SJSA1 (cell line): ENCODE measurements around the gene USP35. TPM values are rescaled to one million over a fixed set of nuclear protein-coding genes. Genes with fewer than 3 reads are reported as not detected.

Experiments
- DNase-seq, 2 experiments: peaks; one replicate each; pipeline ENCODE4 v3.0.0-alpha.2; 2015 to 2020; ENCODE audit warnings: low spot score in 2 of 2, low read depth in 1 of 2
- H3K27ac ChIP-seq: fragments of 250-450 bp; sonication (Bioruptor Pico); 2 replicates; pipeline ENCODE4 v1.5.1; 2020; ENCODE audit warnings: mild to moderate bottlenecking, moderate library complexity
- H3K27me3 ChIP-seq: fragments of 250-450 bp; sonication (Bioruptor Pico); replicated peaks from 2 replicates; pipeline ENCODE4 v1.5.1; 2020; ENCODE audit warnings: mild to moderate bottlenecking, moderate library complexity
- H3K36me3 ChIP-seq: fragments of 250-450 bp; sonication (Bioruptor Pico); 2 replicates; pipeline ENCODE4 v1.5.1; 2020; ENCODE audit warnings: mild to moderate bottlenecking
- H3K4me1 ChIP-seq: fragments of 250-450 bp; sonication (Bioruptor Pico); replicated peaks from 2 replicates; pipeline ENCODE4 v1.6.1; 2021; ENCODE audit warnings: mild to moderate bottlenecking
- H3K4me3 ChIP-seq: fragments of 250-450 bp; sonication (Bioruptor Pico); 2 replicates; pipeline ENCODE4 v1.5.1; 2020; ENCODE audit warnings: mild to moderate bottlenecking
- H3K9me3 ChIP-seq: fragments of 250-450 bp; sonication (Bioruptor Pico); replicated peaks from 2 replicates; pipeline ENCODE4 v1.5.1; 2020; ENCODE audit warnings: mild to moderate bottlenecking
- total RNA-seq: library from RNA; depleted of rRNA; stranded (reverse); fragments of >200 nt; shearing (Covaris generic); gene quantifications from 2 replicates; pipeline ENCODE4 v1.2.3, GENCODE V29; 2014

USP35 gene
- total RNA-seq, 1 experiment from 2014 or later, result 3.4 TPM

DNA sequence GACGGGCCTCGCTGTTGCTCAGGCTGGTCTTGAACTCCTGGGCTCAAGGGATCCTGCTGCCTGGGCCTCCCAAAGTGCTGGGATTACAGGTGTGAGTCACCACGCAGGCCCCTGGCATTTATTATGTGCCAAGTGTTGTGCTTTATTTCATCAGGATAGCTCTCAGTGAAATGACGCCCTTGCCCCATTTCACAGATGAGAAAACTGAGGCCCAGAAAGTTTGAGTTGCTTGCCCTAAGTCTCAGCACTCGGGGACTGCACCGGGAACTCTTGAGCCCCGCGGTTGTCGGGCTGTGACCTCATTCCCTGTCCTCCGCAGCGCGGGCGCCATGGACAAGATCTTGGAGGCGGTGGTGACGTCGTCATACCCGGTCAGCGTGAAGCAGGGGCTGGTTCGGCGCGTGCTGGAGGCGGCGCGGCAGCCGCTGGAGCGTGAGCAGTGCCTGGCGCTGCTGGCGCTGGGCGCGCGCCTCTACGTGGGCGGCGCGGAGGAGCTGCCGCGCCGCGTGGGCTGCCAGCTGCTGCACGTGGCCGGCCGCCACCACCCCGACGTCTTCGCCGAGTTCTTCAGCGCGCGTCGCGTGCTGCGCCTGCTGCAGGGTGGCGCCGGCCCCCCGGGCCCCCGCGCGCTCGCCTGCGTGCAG, 7.3 kb downstream of the USP35 start:
- Histone ChIP-seq H3K9me3 (no peaks in the 10 kb centered on the region), H3K27ac (no peak overlapping the region), H3K27me3 (no peaks in the 10 kb centered on the region), H3K4me3 (no peak overlapping the region), H3K4me1 (no peaks in the 10 kb centered on the region), H3K36me3 (0 out of 2 replicates have a peak, but pooled peaks cover 4% of the 10 kb centered on the region)
- no peak for DNase-seq

DNA sequence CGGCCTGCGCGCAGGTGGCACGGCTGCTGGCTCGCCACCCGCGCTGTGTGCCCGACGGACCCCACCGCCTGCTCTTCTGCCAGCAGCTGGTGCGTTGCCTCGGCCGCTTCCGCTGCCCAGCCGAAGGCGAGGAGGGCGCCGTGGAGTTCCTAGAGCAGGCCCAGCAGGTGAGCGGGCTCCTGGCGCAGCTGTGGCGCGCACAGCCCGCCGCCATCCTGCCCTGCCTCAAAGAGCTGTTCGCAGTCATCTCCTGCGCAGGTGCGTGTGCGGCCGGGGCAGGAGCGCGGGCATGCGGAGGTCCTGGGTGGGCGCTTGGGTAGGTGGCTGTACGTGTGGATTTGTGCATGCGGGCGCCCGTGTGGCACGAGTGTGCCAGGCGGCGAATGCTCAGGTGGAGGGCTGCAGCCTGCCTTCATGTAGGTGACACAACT, 8.0 kb downstream of the USP35 start:
- Histone ChIP-seq H3K27ac (no peak overlapping the region), H3K9me3 (no peaks in the 10 kb centered on the region), H3K4me1 (no peaks in the 10 kb centered on the region), H3K4me3 (no peak overlapping the region), H3K27me3 (no peaks in the 10 kb centered on the region), H3K36me3 (0 out of 2 replicates have a peak, but pooled peaks cover 4% of the 10 kb centered on the region)
- no peak for DNase-seq

DNA sequence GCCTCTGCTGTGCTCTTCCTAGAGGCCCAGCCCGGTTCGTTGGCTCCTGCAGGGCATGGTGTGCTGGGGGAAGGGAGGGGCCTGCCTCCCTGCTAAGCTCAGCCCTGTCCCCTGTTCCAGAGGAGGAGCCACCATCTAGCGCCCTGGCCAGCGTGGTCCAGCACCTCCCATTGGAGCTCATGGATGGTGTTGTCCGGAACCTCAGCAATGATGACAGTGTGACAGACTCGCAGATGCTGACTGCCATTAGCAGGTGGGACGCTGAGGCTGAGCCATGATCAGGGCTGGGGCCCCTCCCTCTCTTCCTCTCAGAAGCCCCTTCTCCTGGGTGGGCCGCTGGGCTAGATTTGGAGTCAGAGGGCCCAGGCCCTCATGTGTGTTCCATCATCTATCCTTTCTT, 9.1 kb downstream of the USP35 start:
- Histone ChIP-seq H3K27me3 (no peaks in the 10 kb centered on the region), H3K4me1 (no peaks in the 10 kb centered on the region), H3K4me3 (no peak overlapping the region), H3K36me3 (0 out of 2 replicates have a peak, but pooled peaks cover 4% of the 10 kb centered on the region), H3K9me3 (no peaks in the 10 kb centered on the region), H3K27ac (no peak overlapping the region)
- no peak for DNase-seq

GRCh38 chr11:78199015-78199652, 10.4 kb downstream of the USP35 start:
- Histone ChIP-seq H3K36me3 (0 out of 2 replicates have a peak, but pooled peaks cover 4% of the 10 kb centered on the region), H3K4me1 (no peaks in the 10 kb centered on the region), H3K4me3 (no peak overlapping the region), H3K9me3 (no peaks in the 10 kb centered on the region), H3K27me3 (no peaks in the 10 kb centered on the region), H3K27ac (no peak overlapping the region)
- no peak for DNase-seq

GRCh38 chr11:78199653-78200015, 10.9 kb downstream of the USP35 start:
- Histone ChIP-seq H3K36me3 (0 out of 2 replicates have a peak, but pooled peaks cover 4% of the 10 kb centered on the region), H3K27ac (no peak overlapping the region), H3K27me3 (no peaks in the 10 kb centered on the region), H3K4me1 (no peaks in the 10 kb centered on the region), H3K4me3 (no peak overlapping the region), H3K9me3 (no peaks in the 10 kb centered on the region)
- DNase-seq, result no peak

- no peaks in the 10 kb centered on the region for H3K4me1 ChIP-seq
- no peak for DNase-seq
- 0 out of 2 replicates have a peak, but pooled peaks cover 4% of the 10 kb centered on the region for H3K36me3 ChIP-seq
- no peaks in the 10 kb centered on the region for H3K9me3 ChIP-seq
- no peak overlapping the region for H3K27ac ChIP-seq
- H3K4me3 ChIP-seq, result no peak overlapping the region
- no peaks in the 10 kb centered on the region for H3K27me3 ChIP-seq
Measured at GRCh38 chr11:78200061-78200460, 11.3 kb downstream of the USP35 start.

- Histone ChIP-seq H3K36me3 (0 out of 2 replicates have a peak, but pooled peaks cover 4% of the 10 kb centered on the region), H3K27ac (no peak overlapping the region), H3K27me3 (no peaks in the 10 kb centered on the region), H3K4me3 (no peak overlapping the region), H3K9me3 (no peaks in the 10 kb centered on the region), H3K4me1 (no peaks in the 10 kb centered on the region)
- no peak for DNase-seq
Measured at GRCh38 chr11:78200553-78200952, 11.8 kb downstream of the USP35 start.

DNA sequence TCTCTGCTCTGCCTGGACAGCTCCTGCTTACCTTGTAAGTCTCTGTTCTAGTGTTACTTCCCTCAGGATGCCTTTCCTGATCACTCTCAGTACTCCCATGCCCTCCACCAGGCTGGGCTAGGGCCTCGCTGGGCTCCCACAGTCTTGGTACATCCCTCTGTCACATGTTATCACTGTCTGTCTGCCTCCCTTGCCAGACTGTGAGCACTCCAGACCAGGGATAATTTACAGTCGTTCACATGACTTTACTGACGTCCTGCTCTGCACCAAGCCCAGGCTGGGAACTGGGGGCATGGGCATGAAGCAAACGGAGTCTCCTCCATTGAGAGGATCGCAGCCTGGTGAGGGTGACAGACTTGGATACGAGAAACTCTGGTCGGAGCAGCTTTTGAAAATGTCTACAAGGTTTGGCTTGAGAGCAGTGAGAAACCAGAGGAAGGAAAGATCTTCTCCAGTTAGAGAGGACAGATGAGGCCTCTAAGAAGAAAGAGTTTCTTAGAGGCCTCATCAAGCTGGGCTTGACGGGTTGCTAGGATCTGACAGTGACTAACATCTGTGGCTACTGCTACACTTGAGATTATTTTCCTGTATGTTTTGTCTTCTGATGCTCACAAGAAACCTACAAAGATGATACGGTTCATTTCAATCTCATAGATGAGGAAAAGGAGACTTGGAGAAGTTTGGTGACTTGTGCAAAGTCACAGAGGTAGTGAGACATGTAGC, 12.5 kb downstream of the USP35 start:
- Histone ChIP-seq H3K27me3 (no peaks in the 10 kb centered on the region), H3K36me3 (0 out of 2 replicates have a peak, but pooled peaks cover 4% of the 10 kb centered on the region), H3K4me1 (no peaks in the 10 kb centered on the region), H3K4me3 (no peak overlapping the region), H3K27ac (no peak overlapping the region), H3K9me3 (no peaks in the 10 kb centered on the region)
- no peak for DNase-seq

- Histone ChIP-seq H3K27ac (no peak overlapping the region), H3K4me3 (no peak overlapping the region), H3K27me3 (no peaks in the 10 kb centered on the region), H3K36me3 (0 out of 2 replicates have a peak, but pooled peaks cover 4% of the 10 kb centered on the region), H3K4me1 (no peaks in the 10 kb centered on the region), H3K9me3 (no peaks in the 10 kb centered on the region)
- no peak for DNase-seq
Measured at GRCh38 chr11:78202733-78203167, 14.0 kb downstream of the USP35 start.

DNA sequence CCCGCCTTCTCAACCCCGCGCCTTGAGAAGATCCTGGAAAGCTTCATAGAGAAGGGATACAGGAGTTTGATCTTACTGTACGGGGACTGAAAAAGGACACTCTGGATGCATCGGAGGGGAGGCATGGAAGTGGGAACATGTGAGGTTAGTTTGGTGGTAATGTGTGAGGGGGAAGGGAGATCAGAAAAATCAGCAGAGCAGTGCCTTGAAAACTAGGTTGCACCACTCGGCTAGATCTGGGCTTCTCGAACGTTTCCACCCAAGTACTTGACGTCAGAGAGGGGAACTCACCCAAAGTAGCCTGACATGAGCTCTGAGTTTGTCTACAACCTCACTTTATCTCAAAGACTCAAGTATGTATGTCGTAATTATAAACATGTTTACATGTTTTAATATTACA, 14.5 kb downstream of the USP35 start:
- no peak overlapping the region for H3K27ac ChIP-seq
- no peaks in the 10 kb centered on the region for H3K27me3 ChIP-seq
- no peaks in the 10 kb centered on the region for H3K4me1 ChIP-seq
- no peak for DNase-seq
- 0 out of 2 replicates have a peak, but pooled peaks cover 4% of the 10 kb centered on the region for H3K36me3 ChIP-seq
- no peaks in the 10 kb centered on the region for H3K9me3 ChIP-seq
- no peak overlapping the region for H3K4me3 ChIP-seq

DNA sequence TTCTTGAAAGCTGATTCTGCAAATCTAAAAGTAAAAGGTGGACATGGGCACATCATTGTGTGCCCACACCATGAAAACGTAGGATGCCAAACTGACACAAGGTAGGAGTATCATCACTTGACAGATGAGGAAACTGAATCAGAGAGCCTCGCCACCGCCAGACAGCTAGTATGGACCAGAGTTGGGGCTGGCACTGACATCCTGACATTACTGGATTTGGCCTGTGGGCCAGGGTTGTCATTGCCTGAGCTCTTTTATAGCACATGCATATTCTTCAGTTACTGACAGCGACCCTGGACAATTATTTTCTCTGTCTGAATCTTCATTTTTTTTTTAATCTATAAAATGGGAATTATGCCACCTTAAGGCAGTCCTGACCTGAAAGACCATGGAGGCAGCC, 16.5 kb downstream of the USP35 start:
- H3K27ac ChIP-seq, result no peak overlapping the region
- H3K4me1 ChIP-seq, result no peaks in the 10 kb centered on the region
- no peaks in the 10 kb centered on the region for H3K9me3 ChIP-seq
- H3K27me3 ChIP-seq, result no peaks in the 10 kb centered on the region
- no peak for DNase-seq
- no peak overlapping the region for H3K4me3 ChIP-seq
- H3K36me3 ChIP-seq, result 0 out of 2 replicates have a peak, but pooled peaks cover 4% of the 10 kb centered on the region

- Histone ChIP-seq H3K9me3 (no peaks in the 10 kb centered on the region), H3K36me3 (0 out of 2 replicates have a peak, but pooled peaks cover 4% of the 10 kb centered on the region), H3K4me3 (no peak overlapping the region), H3K27ac (no peak overlapping the region), H3K4me1 (no peaks in the 10 kb centered on the region), H3K27me3 (no peaks in the 10 kb centered on the region)
- no peak for DNase-seq
Measured at GRCh38 chr11:78205691-78206090, 17.0 kb downstream of the USP35 start.

DNA sequence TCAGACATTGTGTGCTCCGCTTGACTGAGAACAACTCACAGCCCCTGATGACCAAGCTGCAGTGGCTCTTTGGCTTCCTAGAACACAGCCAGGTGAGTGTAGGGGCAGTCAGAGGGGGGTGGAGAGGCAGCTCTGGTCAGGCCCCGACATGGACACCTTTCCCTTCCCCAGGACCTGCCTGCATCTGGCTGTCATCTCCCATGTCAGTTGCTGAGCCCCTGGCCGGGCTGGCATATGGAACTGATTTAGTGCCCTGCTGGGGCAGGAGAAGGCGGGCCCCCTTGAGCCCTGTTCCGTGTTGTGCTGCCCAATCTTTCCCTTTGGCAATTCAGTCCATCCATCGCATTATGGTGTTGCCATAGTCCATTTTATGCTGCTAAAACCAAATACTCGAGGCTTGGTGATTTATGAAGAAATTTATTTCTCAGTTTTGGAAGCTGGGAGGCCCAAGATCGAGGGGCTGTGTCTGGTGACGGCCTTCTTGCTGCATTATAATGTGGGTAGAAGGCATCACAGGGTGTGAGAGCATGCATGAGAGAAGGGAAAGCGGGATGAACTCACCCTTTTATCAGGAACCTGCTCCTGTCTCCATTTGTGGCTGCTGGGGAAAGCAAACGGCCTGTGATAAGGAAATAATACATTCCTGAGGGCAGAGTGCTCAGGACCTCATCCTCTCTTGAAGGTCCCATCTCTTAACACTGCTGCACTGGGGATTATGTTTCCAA, 19.0 kb downstream of the USP35 start:
- no peaks in the 10 kb centered on the region for H3K4me1 ChIP-seq
- no peak overlapping the region for H3K4me3 ChIP-seq
- no peaks in the 10 kb centered on the region for H3K27me3 ChIP-seq
- no peaks in the 10 kb centered on the region for H3K36me3 ChIP-seq
- H3K27ac ChIP-seq, result no peak overlapping the region
- DNase-seq, result no peak
- no peaks in the 10 kb centered on the region for H3K9me3 ChIP-seq
